ENCODE data around the gene PPP6R3. TPM values are rescaled to one million over a fixed set of nuclear protein-coding genes. Genes with fewer than 3 reads are reported as not detected.

PPP6R3 gene
- total and polyA plus RNA-seq, 10 of the 15 experiments (the other 5 are each of a cell fraction or from before 2014, with no cell fraction given), result 12.4 to 123 (median 74.1) TPM

- ATAC-seq, result no peak
- Histone ChIP-seq H3K4me2 (ENCODE audit: control insufficient read depth, insufficient read depth) (no peak overlapping the region), H3K36me3 (ENCODE audit: control insufficient read depth in 2 of 2, insufficient read depth in 2 of 2, low read length in 1 of 2) (peaks cover 13 to 15% of the 10 kb centered on the region in 2 experiments), H3K27me3 (replicated peaks in 1 of 2; ENCODE audit: control insufficient read depth in 2 of 2, insufficient read depth in 2 of 2, low read length in 1 of 2) (no peaks in the 10 kb centered on the region), H4K20me1 (ENCODE audit: control insufficient read depth, insufficient read depth) (peaks cover 3% of the 10 kb centered on the region; the same call in 1 of the 2 replicates), H3K4me1 (ENCODE audit: control insufficient read depth, insufficient read depth, low read length) (no peaks in the 10 kb centered on the region), H2AFZ (ENCODE audit: control insufficient read depth, low read depth, low read length) (no peak overlapping the region), H3K9ac (ENCODE audit: control insufficient read depth, insufficient read depth, low read length) (no peak overlapping the region), H3K4me3 (no peak overlapping the region), H3K9me3 (replicated peaks; ENCODE audit: control insufficient read depth, insufficient read depth, low read length) (no peaks in the 10 kb centered on the region), H3K27ac (ENCODE audit: control insufficient read depth, insufficient read depth) (no peak overlapping the region), H3K79me2 (ENCODE audit: control insufficient read depth, insufficient read depth, low read length) (peaks cover 8% of the 10 kb centered on the region)
- FAIRE-seq, result no peak
- TF ChIP-seq CUX1 (IDR thresholded peaks at IDR 0.05; ENCODE audit: insufficient replicate concordance, low read depth, low read length) (no peak), MTA3 (IDR thresholded peaks at IDR 0.05; ENCODE audit: borderline replicate concordance, low read length) (no peak), RAD21 (IDR thresholded peaks at IDR 0.05; ENCODE audit: insufficient read depth, low read depth, low read length) (no peak)
- SMC1A ChIA-PET (ENCODE audit: uncharacterized antibody, unreplicated experiment), result interaction anchor here (1.6 kb wide), 1 partner anchor 9 kb away, joined by 6 read pairs; no protein-coding TSS in a partner anchor
- intact Hi-C loops (cut with micrococcal nuclease; ENCODE audit: unreplicated experiment) (no loop called here), in situ Hi-C loops (cut with MboI) (no loop called here)
- CTCF ChIA-PET, result interaction anchor here (0.6 to 0.9 kb wide), 2 partner anchors 48 to 218 kb away, joined by 3 read pairs; no protein-coding TSS in a partner anchor
- DNase-seq (ENCODE audit: low read depth, low spot score), result no peak
- 69% methylated on average over 2 of the region's 2 CpGs for WGBS (ENCODE audit: insufficient coverage, insufficient replicate concordance, low lambda C conversion rate, missing lambda C conversion rate)
- no TSS peak for BruUV-seq (replicated peaks)
- RAD21 ChIA-PET (ENCODE audit: unreplicated experiment), result no interaction called here
- POLR2A ChIA-PET, result no interaction called here
These were observed 76.2 kb downstream of the PPP6R3 start for GRCh38 chr11:68536706-68537105.
